Chondrocyte (in vitro differentiated cells): ENCODE measurements around the gene NCBP3. TPM values are rescaled to one million over a fixed set of nuclear protein-coding genes. Genes with fewer than 3 reads are reported as not detected.

Source experiments
- DNase-seq: peaks from one replicate; pipeline ENCODE4 v3.0.0; 2021; ENCODE audit warnings: mixed read lengths, low spot score
- H3K27ac Mint-ChIP-seq: one replicate; pipeline ENCODE4 v1.8.0; 2021; ENCODE audit warnings: mild to moderate bottlenecking, moderate library complexity, mixed read lengths; ENCODE audit not compliant: unreplicated experiment
- H3K27me3 Mint-ChIP-seq: 2 replicates; pipeline ENCODE4 v1.8.0; 2021; ENCODE audit warnings: low read depth, mixed read lengths
- H3K36me3 Mint-ChIP-seq: 2 replicates; pipeline ENCODE4 v1.8.0; 2021; ENCODE audit warnings: low read depth, mixed read lengths
- H3K4me1 Mint-ChIP-seq: 2 replicates; pipeline ENCODE4 v1.8.0; 2021; ENCODE audit warnings: low read depth, mild to moderate bottlenecking, mixed read lengths
- H3K4me3 Mint-ChIP-seq: one replicate; pipeline ENCODE4 v1.8.0; 2021; ENCODE audit warnings: mild to moderate bottlenecking, moderate library complexity, mixed read lengths; ENCODE audit not compliant: unreplicated experiment
- H3K9me3 Mint-ChIP-seq: 2 replicates; pipeline ENCODE4 v1.8.0; 2021; ENCODE audit warnings: low read depth, mixed read lengths
- total RNA-seq: library from RNA; stranded (reverse); gene quantifications from 3 replicates; pipeline ENCODE4 v1.2.1, GENCODE V29; 2021
- TF ChIP-seq, protein P1 (sequence below): fragments of 200-600 bp; sonication (generic); IDR thresholded peaks from 2 replicates; pipeline ENCODE4 v1.5.0; 2021; ENCODE audit warnings: antibody characterized with exemption, mild to moderate bottlenecking, moderate library complexity

The NCBP3 gene
- total RNA-seq, 1 donor from 2014 or later: 33.7 TPM

DNA sequence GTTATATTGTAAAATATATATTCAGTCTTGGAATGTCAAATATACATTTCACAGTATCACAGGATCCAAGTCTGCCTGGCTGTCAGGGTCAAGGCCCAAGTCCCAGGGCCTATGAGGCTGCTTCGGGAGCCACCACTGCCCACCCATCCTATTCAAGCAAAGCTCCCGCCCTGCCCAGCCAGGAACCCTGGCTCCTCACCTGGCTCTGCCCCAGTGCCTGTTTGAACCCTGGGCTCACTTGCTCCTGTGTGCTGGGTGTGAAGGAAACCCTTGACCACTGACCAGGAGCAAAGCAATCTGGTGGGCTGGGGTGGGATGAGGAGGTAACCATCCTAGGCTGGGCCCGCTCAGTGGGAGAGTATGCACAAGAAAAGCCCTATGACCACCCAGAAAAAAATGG is 72.1 kb downstream of the NCBP3 start:
- Mint-ChIP-seq H3K9me3 (no peaks in the 10 kb centered on the region), H3K36me3 (no peaks in the 10 kb centered on the region), H3K27ac (no peak overlapping the region), H3K27me3 (no peaks in the 10 kb centered on the region), H3K4me3 (no peak overlapping the region), H3K4me1 (peaks cover 10% of the 10 kb centered on the region)
- TF ChIP-seq, protein P1, sequence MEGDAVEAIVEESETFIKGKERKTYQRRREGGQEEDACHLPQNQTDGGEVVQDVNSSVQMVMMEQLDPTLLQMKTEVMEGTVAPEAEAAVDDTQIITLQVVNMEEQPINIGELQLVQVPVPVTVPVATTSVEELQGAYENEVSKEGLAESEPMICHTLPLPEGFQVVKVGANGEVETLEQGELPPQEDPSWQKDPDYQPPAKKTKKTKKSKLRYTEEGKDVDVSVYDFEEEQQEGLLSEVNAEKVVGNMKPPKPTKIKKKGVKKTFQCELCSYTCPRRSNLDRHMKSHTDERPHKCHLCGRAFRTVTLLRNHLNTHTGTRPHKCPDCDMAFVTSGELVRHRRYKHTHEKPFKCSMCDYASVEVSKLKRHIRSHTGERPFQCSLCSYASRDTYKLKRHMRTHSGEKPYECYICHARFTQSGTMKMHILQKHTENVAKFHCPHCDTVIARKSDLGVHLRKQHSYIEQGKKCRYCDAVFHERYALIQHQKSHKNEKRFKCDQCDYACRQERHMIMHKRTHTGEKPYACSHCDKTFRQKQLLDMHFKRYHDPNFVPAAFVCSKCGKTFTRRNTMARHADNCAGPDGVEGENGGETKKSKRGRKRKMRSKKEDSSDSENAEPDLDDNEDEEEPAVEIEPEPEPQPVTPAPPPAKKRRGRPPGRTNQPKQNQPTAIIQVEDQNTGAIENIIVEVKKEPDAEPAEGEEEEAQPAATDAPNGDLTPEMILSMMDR: no peak
- DNase-seq: no peak

DNA sequence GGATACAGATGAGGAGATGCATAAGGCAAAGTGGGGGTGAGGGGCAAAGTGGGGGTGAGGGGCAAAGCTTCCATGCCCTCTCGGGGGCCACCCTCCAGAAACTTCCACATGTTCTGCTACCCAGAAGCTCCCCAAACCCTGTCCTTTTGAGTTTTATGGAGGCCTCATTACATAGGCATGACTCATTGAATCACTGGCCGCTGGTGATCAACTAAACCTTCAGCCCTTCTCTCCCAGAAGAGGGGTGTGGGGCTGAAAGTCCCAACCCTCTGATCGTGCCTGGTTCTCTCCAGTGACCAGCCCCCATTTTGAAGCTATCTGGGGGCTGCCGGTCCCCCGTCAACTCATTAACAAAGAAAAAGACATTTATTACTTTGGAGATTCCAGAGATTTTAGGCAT is 72.5 kb downstream of the NCBP3 start:
- Mint-ChIP-seq H3K27ac (peak overlapping the region; percentile 79), H3K27me3 (no peaks in the 10 kb centered on the region), H3K4me3 (no peak overlapping the region), H3K4me1 (peaks cover 10% of the 10 kb centered on the region), H3K9me3 (no peaks in the 10 kb centered on the region), H3K36me3 (peaks cover 1% of the 10 kb centered on the region)
- TF ChIP-seq, protein P1: no peak
- DNase-seq: no peak

DNA sequence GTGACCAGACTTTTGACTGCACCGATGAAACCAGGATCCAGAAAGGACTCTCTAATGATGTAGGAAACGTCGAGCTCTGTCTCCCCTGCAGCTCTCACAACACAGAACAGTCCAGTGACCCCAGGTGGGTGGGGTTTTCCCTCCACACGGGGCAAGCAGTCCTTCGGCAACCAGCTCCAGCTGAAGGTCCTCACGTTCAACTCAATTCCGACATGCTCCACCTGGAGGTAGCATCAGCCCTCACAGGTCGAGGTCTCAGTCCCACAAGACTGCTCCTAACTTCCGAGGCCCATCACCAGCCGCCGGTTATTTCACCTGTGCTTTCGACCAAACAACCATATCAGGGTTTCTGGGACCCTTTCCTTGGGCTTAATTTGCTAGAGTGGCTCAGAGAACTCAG is 73.3 kb downstream of the NCBP3 start:
- peaks cover 2% of the 10 kb centered on the region for H3K36me3 Mint-ChIP-seq
- no peaks in the 10 kb centered on the region for H3K27me3 Mint-ChIP-seq
- H3K27ac Mint-ChIP-seq: no peak overlapping the region
- DNase-seq: no peak
- TF ChIP-seq, protein P1: peak; percentile 13
- no peak overlapping the region for H3K4me3 Mint-ChIP-seq
- no peaks in the 10 kb centered on the region for H3K9me3 Mint-ChIP-seq
- peaks cover 10% of the 10 kb centered on the region for H3K4me1 Mint-ChIP-seq

DNA sequence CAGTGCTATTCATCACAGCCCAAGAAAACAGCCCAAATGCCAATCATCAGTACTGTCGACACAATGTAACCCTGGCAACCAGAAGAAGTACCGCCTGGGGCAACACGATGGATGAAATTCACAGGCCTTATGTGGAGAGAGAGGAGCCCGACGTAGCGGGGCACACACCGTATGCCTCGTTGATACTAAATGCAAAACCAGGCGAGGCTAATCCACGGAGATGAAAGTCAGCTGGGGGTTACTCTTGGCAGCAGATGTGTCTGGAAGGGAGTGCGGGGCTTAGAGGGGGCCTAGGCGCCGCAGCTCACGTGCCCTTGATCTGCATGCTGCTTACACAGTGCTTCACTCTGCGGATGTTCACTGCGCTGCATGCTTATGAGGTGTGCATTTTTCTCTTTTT is 74.9 kb downstream of the NCBP3 start:
- no peak for DNase-seq
- no peak overlapping the region for H3K27ac Mint-ChIP-seq
- TF ChIP-seq, protein P1: no peak

DNA sequence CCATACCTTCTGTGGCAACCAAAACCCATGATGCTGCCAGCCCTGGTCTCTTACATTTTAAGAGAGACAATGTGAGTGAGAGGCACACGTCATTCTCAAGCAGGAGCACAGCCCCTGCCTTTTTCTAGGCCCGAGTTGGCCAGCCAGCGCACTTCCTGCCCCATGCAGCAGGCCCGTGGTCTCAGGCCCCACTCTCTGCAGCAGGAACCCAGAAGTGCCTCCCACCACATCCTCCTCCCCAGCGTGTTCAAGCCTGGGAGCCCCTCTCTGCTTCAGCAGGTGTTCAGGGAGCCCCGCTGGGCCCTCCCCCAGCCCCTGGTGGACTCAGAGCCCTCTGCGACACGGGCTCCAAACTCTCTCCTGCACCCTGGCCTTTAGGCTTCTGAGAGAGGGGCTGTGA is 75.6 kb downstream of the NCBP3 start:
- Mint-ChIP-seq H3K36me3 (peaks cover 3% of the 10 kb centered on the region), H3K27me3 (no peaks in the 10 kb centered on the region), H3K27ac (no peak overlapping the region), H3K4me3 (no peak overlapping the region), H3K9me3 (peaks cover 6% of the 10 kb centered on the region), H3K4me1 (peaks cover 10% of the 10 kb centered on the region)
- no peak for DNase-seq
- TF ChIP-seq, protein P1: no peak

More for the DNA sequence above, 74.9 kb downstream of the NCBP3 start:
- peaks cover 6% of the 10 kb centered on the region for H3K9me3 Mint-ChIP-seq
- H3K27me3 Mint-ChIP-seq: no peaks in the 10 kb centered on the region
- H3K36me3 Mint-ChIP-seq: peaks cover 3% of the 10 kb centered on the region
- peaks cover 10% of the 10 kb centered on the region for H3K4me1 Mint-ChIP-seq
- H3K4me3 Mint-ChIP-seq: no peak overlapping the region
